Right renal pelvis (tissue), 4 donors: Measurements from ENCODE around the gene GPR55. TPM values are rescaled to one million over a fixed set of nuclear protein-coding genes. Genes with fewer than 3 reads are reported as not detected.
"Not testable (repeated sequence)": the region's sequence is repeated elsewhere in the genome, so short reads cannot be mapped to it uniquely, and the experiment has no call there.

Experiments used
- DNase-seq, 4 donors: peaks; one replicate each; pipeline ENCODE4 v3.0.0-alpha.2; 2013; ENCODE audit warnings: low read depth in 4 of 4, low spot score in 3 of 4, missing footprints in 1 of 4
- polyA plus RNA-seq, 4 donors: library from polyadenylated mRNA; unstranded; fragments of 120-200 nt; gene quantifications; one replicate each; pipeline ENCODE4 v1.2.1, GENCODE V29; 2013; ENCODE audit not compliant: insufficient read length in 4 of 4

Gene GPR55
- polyA plus RNA-seq, 4 donors: 0.18 to 0.20 (median 0.19) TPM

- no peak for DNase-seq
Observed at GRCh38 chr2:230937362-230937761, 12.3 kb upstream of the GPR55 start.

- not testable (repeated sequence) for DNase-seq
Observed at GRCh38 chr2:230936243-230936642, 11.2 kb upstream of the GPR55 start.

DNA sequence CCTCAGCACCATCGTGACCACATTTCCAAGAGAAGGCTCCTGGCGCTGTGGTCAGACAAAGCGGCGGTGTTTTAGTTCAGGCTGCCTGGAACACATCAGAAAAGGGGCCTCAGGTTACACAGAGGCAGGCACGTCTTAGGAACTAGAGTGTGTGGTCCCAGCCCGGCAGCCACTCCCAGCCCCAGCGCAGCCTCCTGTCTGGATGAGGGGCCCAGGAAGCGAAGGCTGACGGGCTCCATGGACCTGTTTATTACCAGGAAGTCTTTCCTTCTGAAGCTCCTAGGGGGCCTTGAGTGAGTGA lies 10.0 kb upstream of the GPR55 start:
- DNase-seq: no peak

GRCh38 chr2:230934231-230935129 lies 9.4 kb upstream of the GPR55 start:
- no peak for DNase-seq

DNA sequence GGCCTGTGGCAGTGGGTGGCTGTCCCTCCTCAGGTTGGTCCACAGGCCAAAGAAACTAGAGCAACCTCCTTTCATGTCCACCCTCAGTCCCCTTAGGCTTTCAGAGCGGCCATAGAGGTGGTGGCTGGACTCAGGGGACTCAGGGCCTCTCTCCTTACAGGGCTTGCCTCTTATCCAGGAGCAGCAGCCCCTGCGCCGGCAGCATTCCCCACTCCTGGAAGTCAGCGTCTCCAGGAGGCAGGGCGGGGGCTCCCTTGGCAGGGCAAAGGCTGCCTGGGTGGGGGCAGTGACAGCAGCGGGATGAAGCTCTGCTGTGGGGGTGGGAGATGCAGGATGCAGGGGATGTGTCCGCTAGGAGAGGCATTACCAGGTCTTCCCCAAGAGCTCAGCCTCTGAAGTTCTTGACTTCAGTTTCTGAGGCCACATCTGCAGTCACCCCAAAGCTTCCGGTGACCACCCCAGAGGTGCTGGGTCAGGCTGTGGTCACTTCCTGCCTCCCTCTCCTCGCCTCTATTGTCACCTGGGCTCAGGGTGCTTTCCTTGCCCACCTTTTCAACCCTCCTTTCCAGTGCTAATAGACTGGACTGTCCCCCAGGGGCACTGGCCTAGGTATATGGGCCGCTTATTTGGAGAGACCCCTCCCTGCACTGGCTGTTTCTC lies 8.6 kb upstream of the GPR55 start:
- no peak for DNase-seq

DNA sequence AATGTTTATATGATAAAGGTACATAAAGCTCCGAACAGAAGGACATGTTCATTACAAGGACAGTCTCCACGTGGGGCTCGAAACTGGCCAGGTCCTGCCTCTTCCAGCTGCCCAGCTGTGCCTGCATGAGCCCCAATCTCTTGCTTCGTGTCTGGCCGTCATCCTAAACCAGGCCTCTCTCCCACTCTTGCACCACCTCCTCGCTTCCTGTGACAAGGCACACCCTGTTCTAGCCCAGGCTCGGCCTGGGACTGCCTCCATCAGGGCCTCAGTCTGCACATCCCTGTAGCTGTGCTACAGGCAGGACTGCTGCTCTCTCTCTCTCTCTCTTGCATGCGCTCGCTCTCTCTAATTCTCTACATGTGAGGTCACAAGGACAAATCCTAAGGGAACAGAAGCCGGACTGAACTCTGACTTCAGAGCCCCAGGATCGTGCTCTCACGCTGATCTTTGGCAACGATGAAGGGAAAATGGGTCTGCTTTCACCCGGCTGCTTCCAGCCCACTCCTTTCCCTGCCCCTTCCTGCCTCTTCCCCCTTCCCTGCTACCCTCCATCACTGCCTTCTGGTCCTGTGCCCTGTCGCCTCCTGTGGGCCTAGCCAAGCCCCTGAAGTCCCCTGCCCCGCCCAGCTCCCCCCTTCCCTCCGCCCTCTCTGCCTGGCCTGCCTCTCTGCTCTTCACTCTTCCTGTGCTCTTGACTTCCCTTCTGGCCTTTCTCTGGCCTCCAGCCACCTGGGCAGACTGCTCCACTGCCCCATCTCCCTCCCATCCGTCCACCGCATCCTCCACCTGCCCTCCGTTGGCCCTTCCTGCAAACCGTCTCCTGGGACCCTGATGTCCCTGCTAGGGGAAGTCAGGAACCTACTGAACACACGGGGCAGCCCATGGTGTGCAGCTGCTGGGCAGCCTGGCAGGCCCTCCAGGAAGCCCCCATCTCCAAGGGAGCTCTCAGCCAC lies 7.8 kb upstream of the GPR55 start:
- DNase-seq: no peak

GRCh38 chr2:230931556-230932231 lies 6.7 kb upstream of the GPR55 start:
- no peak for DNase-seq

- no peak for DNase-seq
Observed at GRCh38 chr2:230930928-230931555, 6.0 kb upstream of the GPR55 start.

DNA sequence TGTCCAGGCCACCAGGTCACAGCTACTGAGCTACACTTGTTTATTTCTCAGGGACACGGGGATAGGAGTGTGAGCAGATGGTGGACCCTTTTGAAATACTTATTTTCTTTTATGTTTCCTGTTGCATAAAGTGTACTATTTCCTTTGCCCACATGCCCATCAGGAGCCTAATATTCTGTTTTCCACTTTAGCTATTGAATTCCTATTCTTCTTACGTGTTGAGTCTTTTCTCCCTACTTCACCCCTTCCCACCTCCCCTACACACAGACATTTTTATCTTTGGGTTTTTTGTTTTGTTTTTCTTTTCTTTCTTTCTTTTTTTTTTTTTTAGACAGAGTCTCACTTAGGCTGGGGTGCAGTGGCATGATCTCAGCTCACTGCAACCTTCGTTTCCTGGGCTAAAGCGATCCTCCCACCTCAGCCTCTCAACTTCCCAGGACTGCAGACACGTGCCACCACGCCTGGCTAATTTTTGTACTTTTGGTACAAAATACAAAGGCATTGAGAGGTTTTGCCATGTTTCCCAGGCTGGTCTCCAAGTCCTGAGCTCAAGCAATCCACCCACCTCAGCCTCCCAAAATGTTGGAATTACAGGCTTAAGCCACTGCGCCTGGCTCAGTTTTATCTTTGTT lies 5.2 kb upstream of the GPR55 start:
- DNase-seq: no peak

GRCh38 chr2:230929381-230930148 lies 4.5 kb upstream of the GPR55 start:
- DNase-seq: no peak

DNA sequence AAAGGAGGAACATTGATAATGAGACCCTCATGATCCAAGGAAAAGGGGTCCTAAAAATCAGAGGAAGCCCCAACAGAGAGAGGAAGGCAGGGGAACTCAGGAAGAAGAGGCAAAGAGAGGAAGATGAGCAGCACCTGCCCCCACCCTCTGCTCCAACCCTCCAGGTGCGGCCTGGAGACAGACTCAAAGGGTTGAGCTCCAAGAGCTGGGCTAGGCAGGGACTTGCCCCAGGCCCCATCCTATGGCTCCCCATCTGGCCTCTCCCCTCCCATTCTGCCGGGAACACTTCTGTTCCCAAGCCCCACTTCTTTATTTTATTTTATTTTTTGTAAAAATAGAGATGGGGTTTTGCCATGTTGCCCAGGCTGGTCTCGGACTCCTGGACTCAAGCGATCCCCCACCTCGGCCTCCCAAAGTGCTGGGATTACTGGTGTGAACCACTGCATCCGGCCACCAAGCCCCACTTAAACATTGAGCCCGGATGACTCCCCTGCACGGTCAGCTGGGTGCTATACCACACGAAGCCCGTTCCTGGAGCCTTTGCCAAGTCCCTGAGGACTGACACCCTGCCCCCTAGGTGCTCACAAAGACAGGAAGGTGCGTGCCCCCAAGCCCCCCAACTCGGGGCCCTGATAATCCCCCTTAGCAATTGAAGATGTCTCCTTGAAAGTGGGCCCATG lies 3.8 kb upstream of the GPR55 start:
- no peak for DNase-seq

GRCh38 chr2:230927711-230928341 lies 2.8 kb upstream of the GPR55 start:
- DNase-seq: no peak

DNA sequence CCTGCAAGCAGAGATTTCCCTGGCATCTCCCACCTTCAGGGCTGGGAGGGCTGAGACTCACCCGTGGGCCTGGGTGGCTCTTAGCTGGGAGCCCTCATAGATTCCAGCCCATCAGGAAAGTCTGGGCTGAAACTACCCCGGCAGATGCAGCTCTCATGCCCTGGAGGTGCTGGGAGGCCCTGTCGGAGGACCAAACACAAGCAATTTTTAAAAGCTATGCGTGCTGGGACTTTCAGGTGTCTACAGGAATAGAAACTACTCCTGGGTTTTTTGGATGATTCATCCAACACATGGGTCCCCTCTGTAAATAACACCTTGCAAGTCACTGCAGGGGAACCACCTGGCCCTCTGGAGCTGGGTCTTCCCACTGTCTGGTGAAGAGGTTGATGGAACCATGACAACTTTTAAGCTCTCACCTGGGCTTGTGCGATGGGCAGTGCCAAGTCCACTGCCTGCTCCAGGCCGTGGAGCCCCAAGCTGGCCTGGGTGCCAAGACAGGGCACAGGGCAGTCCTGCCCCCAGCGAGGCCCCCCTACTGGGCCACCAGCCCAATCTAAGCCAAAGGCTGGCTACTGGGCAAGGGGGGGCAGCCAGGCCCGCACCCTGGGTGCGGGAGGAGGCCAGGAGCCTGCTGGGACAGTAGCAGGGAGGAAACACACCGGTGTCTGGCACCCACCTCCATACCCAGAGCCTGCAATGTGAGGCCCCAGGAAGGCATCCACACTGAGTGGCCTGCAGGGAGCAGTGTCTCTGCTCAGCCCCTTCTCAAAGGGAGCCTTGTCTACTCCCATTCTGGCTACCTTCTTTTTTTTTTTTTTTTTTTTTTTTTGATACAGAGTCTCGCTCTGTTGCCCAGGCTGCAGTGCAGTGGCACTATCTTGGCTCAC lies 1.1 kb upstream of the GPR55 start:
- no peak for DNase-seq

- DNase-seq: no peak
Observed at GRCh38 chr2:230925443-230925878, 419 bp upstream of the GPR55 start.

GRCh38 chr2:230924092-230924469 lies 961 bp downstream of the GPR55 start:
- DNase-seq: no peak

DNA sequence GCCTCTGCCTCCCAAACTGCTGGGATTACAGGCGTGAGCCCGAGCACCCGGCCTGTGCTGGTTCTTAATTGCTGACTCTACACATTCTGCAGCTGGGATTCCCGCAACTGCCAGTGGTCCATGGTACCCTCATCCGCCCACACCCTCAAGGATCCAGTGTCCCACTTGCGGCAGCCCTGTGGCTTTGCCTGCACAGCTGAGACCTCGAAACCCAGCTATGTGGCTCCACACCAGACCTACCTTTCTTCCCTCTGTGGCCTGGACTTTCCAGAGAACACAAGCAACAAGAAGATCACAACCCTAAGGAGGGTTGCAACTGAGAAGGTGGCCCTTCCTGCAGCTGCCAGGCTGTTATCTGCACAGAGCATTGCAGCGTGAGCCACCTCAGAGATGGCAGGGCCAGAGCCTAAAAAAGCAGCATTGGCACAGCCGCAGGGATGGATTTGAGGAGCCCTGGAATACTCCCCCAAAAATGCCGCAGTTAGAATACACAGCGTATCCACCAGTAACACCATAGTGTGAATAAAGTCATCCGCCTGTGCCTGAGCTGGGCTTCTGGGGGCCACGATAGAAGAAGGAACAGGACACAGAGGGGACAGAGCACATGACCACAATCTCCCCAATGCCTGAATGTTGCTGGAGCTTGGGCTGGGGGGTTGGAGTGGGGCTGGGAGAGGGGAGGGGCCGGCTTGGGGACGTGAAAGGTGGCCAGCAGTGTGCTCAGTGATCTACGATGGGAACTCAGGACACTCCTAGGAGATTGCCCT lies 1.9 kb downstream of the GPR55 start:
- DNase-seq: no peak
